ENCODE data around the gene SPATA31E1. TPM values are rescaled to one million over a fixed set of nuclear protein-coding genes. Genes with fewer than 3 reads are reported as not detected.
"Not testable (repeated sequence)": the region's sequence is repeated elsewhere in the genome, so short reads cannot be mapped to it uniquely, and the experiment has no call there.

The SPATA31E1 gene
- total RNA-seq, 1 donor from 2014 or later = not detected

DNA sequence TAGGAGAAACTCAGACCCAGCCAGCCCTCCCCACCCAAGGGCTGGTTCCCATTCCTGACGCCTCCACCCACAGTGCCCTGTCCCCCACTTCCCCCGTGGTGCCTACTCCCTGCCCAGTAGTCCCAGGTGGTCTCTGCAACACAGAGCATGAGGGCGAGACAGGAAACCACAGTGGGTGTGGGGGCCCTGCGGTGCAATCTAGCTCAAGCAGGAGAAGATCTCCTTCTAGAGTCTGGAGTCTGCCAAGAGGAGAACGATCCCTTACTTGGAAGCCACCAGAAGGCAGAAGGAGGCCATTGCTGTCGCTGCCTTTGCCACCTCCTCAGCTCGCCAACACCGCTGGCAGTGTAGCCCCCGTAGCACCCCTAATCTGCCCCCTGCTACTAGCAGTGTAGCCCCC, 55.2 kb downstream of the SPATA31E1 start:
- H3K36me3 ChIP-seq; H3K4me3 ChIP-seq; H3K27ac ChIP-seq; DNase-seq (ENCODE audit: low spot score in 2 of 2); H3K9me3 ChIP-seq; intact Hi-C loops (cut with DNase I); H3K4me1 ChIP-seq; H3K27me3 ChIP-seq: not testable (repeated sequence)

DNA sequence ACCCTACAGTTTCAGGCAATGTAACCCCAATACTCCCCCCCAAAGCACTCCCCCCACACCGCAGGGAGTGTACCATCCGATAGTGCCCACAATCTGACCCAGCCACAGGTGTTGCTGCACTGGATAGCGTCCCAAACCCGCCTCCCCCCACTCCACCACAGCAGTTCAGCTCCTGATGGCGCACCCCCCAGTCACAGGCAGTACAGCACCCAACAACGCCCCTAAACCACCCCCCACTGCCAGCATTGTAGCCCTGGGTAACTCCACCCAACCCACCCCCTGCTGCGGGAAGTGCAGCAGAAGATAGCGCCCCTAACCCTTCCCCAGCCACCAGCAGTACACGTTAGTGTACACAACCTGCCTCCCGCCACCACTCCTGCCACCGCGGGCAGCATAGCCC, 55.7 kb downstream of the SPATA31E1 start:
- H3K9me3 ChIP-seq; H3K36me3 ChIP-seq; H3K27ac ChIP-seq; DNase-seq (ENCODE audit: low spot score in 2 of 2); H3K27me3 ChIP-seq; H3K4me3 ChIP-seq; intact Hi-C loops (cut with DNase I); H3K4me1 ChIP-seq: not testable (repeated sequence)

Other genes with a start within 250 kb of the SPATA31E1 start
- 97.8 TPM for gene CTSL, start 156.8 kb upstream of the SPATA31E1 start, total RNA-seq
- not detected for gene SPATA31C1, start 35.1 kb downstream of the SPATA31E1 start, total RNA-seq
- 3.1 TPM for gene CDK20, start 91.7 kb downstream of the SPATA31E1 start, total RNA-seq